NCI-H2107 treated with DMSO at 0.1 percent for 48 hours (cell line): ENCODE data around the gene PLEKHA7.
"Not testable (repeated sequence)": the region's sequence is repeated elsewhere in the genome, so short reads cannot be mapped to it uniquely, and the experiment has no call there.

Source experiments
- DNase-seq: peaks from one replicate; lab custom pipeline; 2025; ENCODE audit not compliant: unreplicated experiment; lab: John Stamatoyannopoulos, UW

The PLEKHA7 gene

GRCh38 chr11:16889905-16890304 lies 124.3 kb downstream of the PLEKHA7 start:
- DNase-seq = no peak

GRCh38 chr11:16889010-16889409 lies 125.2 kb downstream of the PLEKHA7 start:
- not testable (repeated sequence) for DNase-seq

- DNase-seq = not testable (repeated sequence)
Measured at GRCh38 chr11:16887887-16888286, 126.3 kb downstream of the PLEKHA7 start.

GRCh38 chr11:16883174-16883573 lies 131.0 kb downstream of the PLEKHA7 start:
- peak; percentile 28 for DNase-seq

GRCh38 chr11:16881766-16882165 lies 132.4 kb downstream of the PLEKHA7 start:
- peak; percentile 36 for DNase-seq

GRCh38 chr11:16881074-16881709 lies 133.0 kb downstream of the PLEKHA7 start:
- DNase-seq = peak; percentile 65

- no peak for DNase-seq
Measured at GRCh38 chr11:16880184-16880801, 133.9 kb downstream of the PLEKHA7 start.

- no peak for DNase-seq
Measured at GRCh38 chr11:16879690-16880089, 134.5 kb downstream of the PLEKHA7 start.

- DNase-seq = no peak
Measured at GRCh38 chr11:16876837-16877236, 137.4 kb downstream of the PLEKHA7 start.

GRCh38 chr11:16876053-16876752 lies 138.0 kb downstream of the PLEKHA7 start:
- no peak for DNase-seq

GRCh38 chr11:16874275-16874975 lies 139.8 kb downstream of the PLEKHA7 start:
- DNase-seq = no peak

GRCh38 chr11:16873289-16873688 lies 140.9 kb downstream of the PLEKHA7 start:
- no peak for DNase-seq

GRCh38 chr11:16871368-16871767 lies 142.8 kb downstream of the PLEKHA7 start:
- DNase-seq = no peak

- DNase-seq = no peak
Measured at GRCh38 chr11:16867097-16867496, 147.1 kb downstream of the PLEKHA7 start.

GRCh38 chr11:16864428-16864827 lies 149.8 kb downstream of the PLEKHA7 start:
- DNase-seq = not testable (repeated sequence)

GRCh38 chr11:16863389-16863788 lies 150.8 kb downstream of the PLEKHA7 start:
- DNase-seq = no peak

GRCh38 chr11:16862726-16863125 lies 151.5 kb downstream of the PLEKHA7 start:
- DNase-seq = no peak

- no peak for DNase-seq
Measured at GRCh38 chr11:16861862-16862261, 152.4 kb downstream of the PLEKHA7 start.

- no peak for DNase-seq
Measured at GRCh38 chr11:16860617-16861016, 153.6 kb downstream of the PLEKHA7 start.

GRCh38 chr11:16859651-16860050 lies 154.6 kb downstream of the PLEKHA7 start:
- no peak for DNase-seq

- DNase-seq = no peak
Measured at GRCh38 chr11:16857186-16857585, 157.0 kb downstream of the PLEKHA7 start.
